SK-N-SH treated with all-trans-retinoic acid at 6 μM for 48 hours (cell line): ENCODE measurements around the gene CENPW.

Experiments
- ATAC-seq: fragments of 200-7000 bp; cut with Tn5 transposase; 3 replicates; pipeline ENCODE4 v1.9.1; 2020; ENCODE audit warnings: mild to moderate bottlenecking, moderate library complexity
- ARNTL ChIP-seq: fragments of 450-650 bp; formaldehyde crosslinking; IDR thresholded peaks from 2 replicates; pipeline ENCODE4 v1.5.0; 2020; ENCODE audit warnings: low read depth, mild to moderate bottlenecking, moderate library complexity, borderline replicate concordance
- BACH2 ChIP-seq: fragments of 250-450 bp; sonication (Bioruptor Pico); IDR thresholded peaks from 2 replicates; pipeline ENCODE4 v1.9.0; 2021; ENCODE audit warnings: mild to moderate bottlenecking, borderline replicate concordance
- CSDC2 ChIP-seq: fragments of 250-450 bp; sonication (Bioruptor Pico); IDR thresholded peaks from 2 replicates; pipeline ENCODE4 v1.5.0; 2020; ENCODE audit warnings: mild to moderate bottlenecking, moderate library complexity
- CSRNP3 ChIP-seq: fragments of 250-450 bp; sonication (Bioruptor Pico); IDR thresholded peaks from 2 replicates; pipeline ENCODE4 v1.5.1; 2021; ENCODE audit warnings: mild to moderate bottlenecking, moderate library complexity
- ESRRG ChIP-seq: fragments of 250-450 bp; sonication (Bioruptor Pico); IDR thresholded peaks from 2 replicates; pipeline ENCODE4 v1.6.1; 2021; ENCODE audit warnings: mild to moderate bottlenecking
- GLIS3 ChIP-seq: fragments of 250-450 bp; sonication (Bioruptor Pico); IDR thresholded peaks from 2 replicates; pipeline ENCODE4 v1.5.0; 2020; ENCODE audit warnings: mild to moderate bottlenecking, moderate library complexity
- ISL1 ChIP-seq: fragments of 250-450 bp; sonication (Bioruptor Pico); IDR thresholded peaks from 2 replicates; pipeline ENCODE4 v2.1.2; 2022; ENCODE audit warnings: mild to moderate bottlenecking, moderate library complexity
- OSR1 ChIP-seq: fragments of 250-450 bp; sonication (Bioruptor Pico); IDR thresholded peaks from 2 replicates; pipeline ENCODE4 v1.8.0; 2022; ENCODE audit warnings: moderate library complexity, mild to moderate bottlenecking, inconsistent platforms
- PATZ1 ChIP-seq: fragments of 250-450 bp; sonication (Bioruptor Pico); IDR thresholded peaks from 2 replicates; pipeline ENCODE4 v1.8.0; 2020; ENCODE audit warnings: mild to moderate bottlenecking, moderate library complexity, borderline replicate concordance
- POU6F1 ChIP-seq: fragments of 250-450 bp; sonication (Bioruptor Pico); IDR thresholded peaks from 2 replicates; pipeline ENCODE4 v1.8.0; 2021; ENCODE audit warnings: low read depth, mild to moderate bottlenecking, moderate library complexity, borderline replicate concordance
- PPARA ChIP-seq: fragments of 250-450 bp; sonication (Bioruptor Pico); IDR thresholded peaks from 2 replicates; pipeline ENCODE4 v1.5.0; 2020; ENCODE audit warnings: mild to moderate bottlenecking, borderline replicate concordance
- RARB ChIP-seq: fragments of 250-450 bp; sonication (Bioruptor Pico); IDR thresholded peaks from 2 replicates; pipeline ENCODE4 v1.8.0; 2021; ENCODE audit warnings: mild to moderate bottlenecking, moderate library complexity
- TCF4 ChIP-seq: fragments of 250-450 bp; sonication (Bioruptor Pico); IDR thresholded peaks from 2 replicates; pipeline ENCODE4 v1.8.0; 2021; ENCODE audit warnings: mild to moderate bottlenecking, moderate library complexity, borderline replicate concordance
- TOX ChIP-seq: fragments of 250-450 bp; sonication (Bioruptor Pico); IDR thresholded peaks from 2 replicates; pipeline ENCODE4 v1.8.0; 2021; ENCODE audit warnings: mild to moderate bottlenecking, moderate library complexity, borderline replicate concordance
- ZFP3 ChIP-seq: fragments of 250-450 bp; sonication (Bioruptor Pico); IDR thresholded peaks from 2 replicates; pipeline ENCODE4 v1.5.0; 2020; ENCODE audit warnings: mild to moderate bottlenecking, moderate library complexity
- ZFP30 ChIP-seq: fragments of 450-650 bp; formaldehyde crosslinking; IDR thresholded peaks from 2 replicates; pipeline ENCODE4 v1.5.0; 2022; ENCODE audit warnings: mild to moderate bottlenecking, moderate library complexity
- ZNF565 ChIP-seq: fragments of 450-650 bp; formaldehyde crosslinking; conservative IDR thresholded peaks from 2 replicates; pipeline ENCODE4 v1.5.0; 2020; ENCODE audit warnings: low read depth, mild to moderate bottlenecking, moderate library complexity
- ZNF70 ChIP-seq: fragments of 450-650 bp; formaldehyde crosslinking; IDR thresholded peaks from 2 replicates; pipeline ENCODE4 v1.5.0; 2020; ENCODE audit warnings: mild to moderate bottlenecking, moderate library complexity
- ZNF8 ChIP-seq: fragments of 450-650 bp; formaldehyde crosslinking; IDR thresholded peaks from 2 replicates; pipeline ENCODE4 v1.5.0; 2020; ENCODE audit warnings: mild to moderate bottlenecking, moderate library complexity
- TF ChIP-seq, protein P1 (sequence below): fragments of 250-450 bp; sonication (Bioruptor Pico); IDR thresholded peaks from 2 replicates; pipeline ENCODE4 v1.5.1; 2020; ENCODE audit warnings: low read depth, mild to moderate bottlenecking, moderate library complexity

Gene CENPW

DNA sequence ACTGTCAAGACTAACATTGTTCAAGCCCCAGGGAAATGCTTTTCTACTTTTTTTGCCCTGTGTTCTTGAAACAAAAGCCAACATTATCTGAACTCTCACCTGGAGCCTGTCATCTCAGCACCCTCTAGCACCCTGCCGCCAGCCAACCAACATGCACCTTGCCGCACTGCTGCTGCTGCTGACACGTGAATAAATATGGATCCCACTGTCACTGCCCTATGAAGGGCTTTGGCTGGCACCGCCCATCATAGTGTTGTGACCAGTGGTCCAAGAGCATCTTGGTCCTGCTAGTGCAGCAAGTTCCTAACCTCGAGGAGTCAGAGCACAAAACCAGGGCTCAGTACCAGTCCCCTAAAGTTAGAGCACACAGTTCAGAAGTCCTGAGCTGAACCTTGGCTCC is 41.6 kb downstream of the CENPW start (continued):
- TF ChIP-seq PATZ1 (CRISPR knock-in tag) = no peak
- TF ChIP-seq ZNF70 (CRISPR knock-in tag) = no peak
- TF ChIP-seq PPARA (CRISPR knock-in tag) = no peak
- no peak for TF ChIP-seq RARB (CRISPR knock-in tag)

DNA sequence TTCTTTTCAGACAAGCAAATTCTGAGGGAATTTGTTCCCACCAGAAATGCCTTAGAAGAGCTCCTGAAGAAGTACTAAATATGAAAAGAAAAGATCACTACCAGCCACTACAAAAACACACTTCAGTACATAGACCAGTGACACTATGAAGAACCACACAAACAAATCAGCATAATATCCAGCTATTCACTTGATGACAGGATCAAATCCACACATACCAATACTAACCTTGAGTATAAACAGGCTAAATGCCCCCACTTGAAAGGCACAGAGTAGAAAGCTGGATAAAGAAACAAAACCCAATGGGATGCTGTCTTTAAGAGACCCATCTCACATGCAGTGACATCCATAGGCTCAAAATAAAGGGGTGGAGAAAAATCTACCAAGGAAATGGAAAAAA is 43.3 kb downstream of the CENPW start:
- TF ChIP-seq ZNF70 (CRISPR knock-in tag) (no peak), ZFP30 (CRISPR knock-in tag) (no peak), PATZ1 (CRISPR knock-in tag) (no peak), OSR1 (CRISPR knock-in tag) (no peak), TOX (CRISPR knock-in tag) (no peak), RARB (CRISPR knock-in tag) (no peak), TCF4 (CRISPR knock-in tag) (no peak), CSRNP3 (CRISPR knock-in tag) (no peak), BACH2 (CRISPR knock-in tag) (no peak), GLIS3 (CRISPR knock-in tag) (no peak), ESRRG (CRISPR knock-in tag) (no peak), ISL1 (CRISPR knock-in tag) (no peak), ZNF8 (no peak), ZFP3 (no peak), ARNTL (CRISPR knock-in tag) (no peak), PPARA (CRISPR knock-in tag) (no peak), POU6F1 (CRISPR knock-in tag) (no peak)
- TF ChIP-seq, protein P1, sequence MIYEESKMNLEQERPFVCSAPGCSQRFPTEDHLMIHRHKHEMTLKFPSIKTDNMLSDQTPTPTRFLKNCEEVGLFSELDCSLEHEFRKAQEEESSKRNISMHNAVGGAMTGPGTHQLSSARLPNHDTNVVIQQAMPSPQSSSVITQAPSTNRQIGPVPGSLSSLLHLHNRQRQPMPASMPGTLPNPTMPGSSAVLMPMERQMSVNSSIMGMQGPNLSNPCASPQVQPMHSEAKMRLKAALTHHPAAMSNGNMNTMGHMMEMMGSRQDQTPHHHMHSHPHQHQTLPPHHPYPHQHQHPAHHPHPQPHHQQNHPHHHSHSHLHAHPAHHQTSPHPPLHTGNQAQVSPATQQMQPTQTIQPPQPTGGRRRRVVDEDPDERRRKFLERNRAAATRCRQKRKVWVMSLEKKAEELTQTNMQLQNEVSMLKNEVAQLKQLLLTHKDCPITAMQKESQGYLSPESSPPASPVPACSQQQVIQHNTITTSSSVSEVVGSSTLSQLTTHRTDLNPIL = no peak
- ATAC-seq = no peak

DNA sequence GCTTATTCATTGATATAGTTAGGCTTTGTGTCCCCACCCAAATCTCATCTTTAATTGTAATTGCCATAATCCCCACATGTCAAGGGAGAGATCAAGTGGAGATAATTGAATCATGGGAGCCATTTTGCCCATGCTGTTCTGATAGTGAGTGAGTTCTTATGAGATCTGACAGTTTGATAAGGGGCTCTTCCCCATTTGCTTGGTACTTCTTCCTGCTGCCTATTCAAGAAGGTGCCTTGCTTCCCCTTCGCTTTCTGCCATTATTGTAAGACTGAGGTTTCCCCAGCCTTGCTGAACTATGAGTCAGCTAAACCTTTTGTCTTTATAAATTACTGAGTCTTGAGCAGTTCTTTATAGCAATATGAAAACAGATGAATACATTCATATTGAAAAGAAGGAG is 45.6 kb downstream of the CENPW start:
- ATAC-seq = no peak
- no peak for TF ChIP-seq TCF4 (CRISPR knock-in tag)
- TF ChIP-seq, protein P1 = no peak
- no peak for TF ChIP-seq ZNF8
- TF ChIP-seq CSDC2 (CRISPR knock-in tag) = no peak
- no peak for TF ChIP-seq GLIS3 (CRISPR knock-in tag)
- TF ChIP-seq RARB (CRISPR knock-in tag) = no peak
- no peak for TF ChIP-seq POU6F1 (CRISPR knock-in tag)
- TF ChIP-seq PATZ1 (CRISPR knock-in tag) = no peak
- no peak for TF ChIP-seq ZNF70 (CRISPR knock-in tag)
- no peak for TF ChIP-seq OSR1 (CRISPR knock-in tag)
- no peak for TF ChIP-seq ISL1 (CRISPR knock-in tag)
- no peak for TF ChIP-seq ZFP3
- no peak for TF ChIP-seq ZFP30 (CRISPR knock-in tag)
- TF ChIP-seq ZNF565 = no peak
- TF ChIP-seq PPARA (CRISPR knock-in tag) = no peak
